H1 (cell line): ENCODE data around the gene NUP42.

ENCODE experiments used
- CBX8 ChIP-seq: fragments of 300-800, 300-1000 bp; sonication (generic); IDR thresholded peaks from 2 replicates; pipeline ENCODE4 v1.7.1; 2016; ENCODE audit warnings: low read depth, low read length, borderline replicate concordance
- EGR1 ChIP-seq: IDR thresholded peaks from 2 replicates; pipeline ENCODE4 v1.6.1; 2011; ENCODE audit warnings: low read depth, low read length, borderline replicate concordance
- GABPA ChIP-seq: IDR thresholded peaks from 2 replicates; pipeline ENCODE4 v1.6.1; 2011; ENCODE audit warnings: mild to moderate bottlenecking, low read length, moderate library complexity, borderline replicate concordance; ENCODE audit not compliant: insufficient read depth
- HDAC6 ChIP-seq: IDR thresholded peaks from one replicate; pipeline ENCODE4 v1.7.1; 2012; ENCODE audit warnings: low read depth, mild to moderate bottlenecking, inconsistent platforms, low read length, moderate library complexity
- KDM1A ChIP-seq: fragments of 200-600, 300-600 bp; sonication (generic); IDR thresholded peaks from 2 replicates; pipeline ENCODE4 v1.7.1; 2016; ENCODE audit warnings: mild to moderate bottlenecking, low read length, borderline replicate concordance
- MAFK ChIP-seq: IDR thresholded peaks from 2 replicates; pipeline ENCODE4 v1.6.1; 2012; ENCODE audit warnings: low read depth, mild to moderate bottlenecking, improper control_type of control experiment, low read length
- POLR2A ChIP-seq, 2 experiments: IDR thresholded peaks; 1 replicate in 1 of 2; 2 replicates in 1 of 2; pipeline ENCODE4 v1.6.1; 2011; ENCODE audit warnings: low read depth in 2 of 2, low read length in 2 of 2, mild to moderate bottlenecking in 2 of 2; ENCODE audit errors: control extremely low read depth in 1 of 2
- POLR2AphosphoS5 ChIP-seq: IDR thresholded peaks from 2 replicates; pipeline ENCODE4 v1.6.1; 2011; ENCODE audit warnings: low read depth, low read length
- SP4 ChIP-seq: IDR thresholded peaks from 2 replicates; pipeline ENCODE4 v1.6.1; 2012; ENCODE audit warnings: low read length, inconsistent platforms
- TAF1 ChIP-seq: IDR thresholded peaks from 2 replicates; pipeline ENCODE4 v1.6.1; 2011; ENCODE audit warnings: mild to moderate bottlenecking, low read depth, low read length
- TCF12 ChIP-seq: IDR thresholded peaks from 2 replicates; pipeline ENCODE4 v1.6.1; 2011; ENCODE audit warnings: low read depth, mild to moderate bottlenecking, low read length
- YY1 ChIP-seq: IDR thresholded peaks from 2 replicates; pipeline ENCODE4 v1.6.1; 2011; ENCODE audit warnings: low read depth, mild to moderate bottlenecking, low read length
- ZNF274 ChIP-seq: IDR thresholded peaks from 2 replicates; pipeline ENCODE4 v1.7.0; 2012; ENCODE audit warnings: low read length, borderline replicate concordance; ENCODE audit errors: extremely low read depth
- TF ChIP-seq, protein P1 (sequence below), 3 experiments: IDR thresholded peaks; 1 replicate in 2 of 3; 2 replicates in 1 of 3; pipeline versions ENCODE4 v1.5.1 to v1.6.1; 2011; ENCODE audit warnings: low read length in 3 of 3, mild to moderate bottlenecking in 3 of 3, inconsistent platforms in 2 of 3, low read depth in 1 of 3, moderate library complexity in 1 of 3; ENCODE audit not compliant: insufficient read depth in 1 of 3; ENCODE audit errors: control extremely low read depth in 1 of 3

DNA sequence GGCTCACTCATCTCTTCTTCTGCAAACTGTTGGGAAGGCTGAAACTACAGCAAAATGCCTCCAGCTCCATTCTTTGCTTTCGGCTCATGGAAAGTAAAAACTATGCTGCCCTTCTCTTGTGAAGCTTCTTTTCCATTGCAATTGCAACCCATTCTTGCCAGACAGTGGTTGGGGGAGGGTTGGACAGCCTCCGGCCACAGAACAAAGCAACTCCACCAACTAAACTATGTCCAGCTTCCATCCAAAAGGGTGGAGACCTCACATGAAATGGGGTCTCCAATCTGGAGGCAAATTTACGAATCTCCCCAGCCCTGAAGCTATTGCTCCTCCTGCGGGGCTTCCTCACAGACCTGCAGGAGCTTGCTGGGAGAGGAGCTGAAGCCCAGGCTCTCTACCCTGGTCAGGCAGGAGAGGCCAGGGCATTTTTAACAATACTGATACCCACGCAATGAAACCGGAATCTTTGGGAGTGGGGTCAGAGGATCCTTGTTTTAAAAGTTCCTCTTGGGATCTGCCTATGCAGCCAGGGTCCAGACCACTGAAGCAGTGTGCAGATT is 65.3 kb downstream of the NUP42 start:
- TF ChIP-seq POLR2A (IDR thresholded peaks at IDR 0.05; ENCODE audit: control extremely low read depth in 1 of 2, low read depth in 2 of 2, low read length in 2 of 2) (no peak), MAFK (no peak), GABPA (no peak), HDAC6 (no peak), POLR2AphosphoS5 (no peak), CBX8 (no peak), ZNF274 (no peak), TCF12 (no peak), YY1 (no peak), EGR1 (no peak), KDM1A (no peak), SP4 (no peak), TAF1 (no peak)
- TF ChIP-seq, protein P1, sequence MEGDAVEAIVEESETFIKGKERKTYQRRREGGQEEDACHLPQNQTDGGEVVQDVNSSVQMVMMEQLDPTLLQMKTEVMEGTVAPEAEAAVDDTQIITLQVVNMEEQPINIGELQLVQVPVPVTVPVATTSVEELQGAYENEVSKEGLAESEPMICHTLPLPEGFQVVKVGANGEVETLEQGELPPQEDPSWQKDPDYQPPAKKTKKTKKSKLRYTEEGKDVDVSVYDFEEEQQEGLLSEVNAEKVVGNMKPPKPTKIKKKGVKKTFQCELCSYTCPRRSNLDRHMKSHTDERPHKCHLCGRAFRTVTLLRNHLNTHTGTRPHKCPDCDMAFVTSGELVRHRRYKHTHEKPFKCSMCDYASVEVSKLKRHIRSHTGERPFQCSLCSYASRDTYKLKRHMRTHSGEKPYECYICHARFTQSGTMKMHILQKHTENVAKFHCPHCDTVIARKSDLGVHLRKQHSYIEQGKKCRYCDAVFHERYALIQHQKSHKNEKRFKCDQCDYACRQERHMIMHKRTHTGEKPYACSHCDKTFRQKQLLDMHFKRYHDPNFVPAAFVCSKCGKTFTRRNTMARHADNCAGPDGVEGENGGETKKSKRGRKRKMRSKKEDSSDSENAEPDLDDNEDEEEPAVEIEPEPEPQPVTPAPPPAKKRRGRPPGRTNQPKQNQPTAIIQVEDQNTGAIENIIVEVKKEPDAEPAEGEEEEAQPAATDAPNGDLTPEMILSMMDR (IDR thresholded peaks at IDR 0.05; ENCODE audit: control extremely low read depth in 1 of 3, insufficient read depth in 1 of 3, low read depth in 1 of 3, low read length in 3 of 3), result no peak
